GM12878 (cell line): Measurements from ENCODE around the gene SBK2.

Experiments used
- BCLAF1 ChIP-seq: fragments of 450-650 bp; IDR thresholded peaks from 2 replicates; pipeline ENCODE4 v1.6.1; 2017; ENCODE audit warnings: antibody characterized with exemption, mild to moderate bottlenecking, moderate library complexity
- CEBPB ChIP-seq, 2 experiments: fragments of 150-350 bp in 1 of 2; IDR thresholded peaks; 2 replicates each; pipeline ENCODE4 v1.6.1; 2012 to 2014; ENCODE audit warnings: low read depth in 2 of 2, low read length in 2 of 2, borderline replicate concordance in 1 of 2, inconsistent platforms in 1 of 2
- CTCF ChIP-seq, 3 experiments: IDR thresholded peaks in 2 of 3; conservative IDR thresholded peaks in 1 of 3; 2 replicates each; pipeline ENCODE4 v1.5.1; 2011; ENCODE audit warnings: low read depth in 3 of 3, low read length in 3 of 3, mild to moderate bottlenecking in 3 of 3, control low read depth in 2 of 3, moderate library complexity in 2 of 3, inconsistent platforms in 1 of 3, mixed read lengths in 1 of 3; ENCODE audit not compliant: control insufficient read depth in 2 of 3, insufficient read depth in 1 of 3; ENCODE audit errors: extremely low read depth in 1 of 3
- E2F8 ChIP-seq: fragments of 450-650 bp; IDR thresholded peaks from 2 replicates; pipeline ENCODE4 v1.6.1; 2018; ENCODE audit warnings: mild to moderate bottlenecking, low read depth, moderate library complexity; ENCODE audit not compliant: partially characterized antibody
- FOXM1 ChIP-seq: IDR thresholded peaks from 2 replicates; pipeline ENCODE4 v1.6.1; 2012; ENCODE audit warnings: low read depth, mild to moderate bottlenecking, inconsistent platforms, low read length, moderate library complexity
- NR2C2 ChIP-seq: IDR thresholded peaks from 2 replicates; pipeline ENCODE4 v1.6.1; 2011; ENCODE audit warnings: borderline replicate concordance, low read depth; ENCODE audit not compliant: control insufficient read depth, insufficient read length
- POLR2A ChIP-seq: IDR thresholded peaks from 2 replicates; pipeline ENCODE4 v1.6.1; 2011; ENCODE audit warnings: low read depth, mild to moderate bottlenecking, low read length
- POLR2AphosphoS2 ChIP-seq: IDR thresholded peaks from 2 replicates; pipeline ENCODE4 v1.6.1; 2011; ENCODE audit warnings: low read depth, mild to moderate bottlenecking, low read length, improper control_type of control experiment, moderate library complexity
- RAD21 ChIP-seq: IDR thresholded peaks from 2 replicates; pipeline ENCODE4 v1.6.1; 2011; ENCODE audit warnings: mild to moderate bottlenecking, low read depth, low read length, moderate library complexity; ENCODE audit not compliant: insufficient read depth
- WRNIP1 ChIP-seq: IDR thresholded peaks from 2 replicates; pipeline ENCODE4 v1.6.1; 2011; ENCODE audit warnings: low read depth, low read length, improper control_type of control experiment, borderline replicate concordance

GRCh38 chr19:55579766-55580621 is 43.1 kb upstream of the SBK2 start:
- no peak for TF ChIP-seq WRNIP1
- TF ChIP-seq POLR2A: no peak
- no peak for TF ChIP-seq CTCF (IDR thresholded peaks at IDR 0.05 in 2 of 3, conservative IDR thresholded peaks at IDR 0.05 in 1 of 3; ENCODE audit: control insufficient read depth in 2 of 3, extremely low read depth in 1 of 3, insufficient read depth in 1 of 3, low read depth in 3 of 3, low read length in 3 of 3)
- TF ChIP-seq POLR2AphosphoS2: no peak
- no peak for TF ChIP-seq RAD21
- TF ChIP-seq BCLAF1: no peak
- TF ChIP-seq FOXM1: no peak
- TF ChIP-seq NR2C2: no peak
- TF ChIP-seq E2F8: no peak
- TF ChIP-seq CEBPB (IDR thresholded peaks at IDR 0.05; ENCODE audit: borderline replicate concordance in 1 of 2, low read depth in 2 of 2, low read length in 2 of 2): no peak
